ENCODE data around the gene DCP1A.

DCP1A gene

GRCh38 chr3:53234841-53235232 is 112.5 kb downstream of the DCP1A start:
- peaks cover 0 to 55% (median 25%) of the 10 kb centered on the region in 10 experiments; a peak in 16 of 20 replicates for H3K4me1 ChIP-seq
- no peak for TF ChIP-seq Cebpa-rat (IDR thresholded peaks at IDR 0.05)
- H3K4me2 ChIP-seq = no peak overlapping the region
- H3K27ac ChIP-seq = peak overlapping the region in 3 of 11 experiments; percentile 7 to 38 (median 20); a peak in 2 of 22 replicates
- H4K20me1 ChIP-seq = peaks cover 43 to 99% (median 92%) of the 10 kb centered on the region in 11 experiments; a peak in 21 of 22 replicates
- no peak overlapping the region for H3K9ac ChIP-seq
- no peaks in the 10 kb centered on the region for H3K27me3 ChIP-seq
- H3K36me3 ChIP-seq = peaks cover 96 to 100% (median 98%) of the 10 kb centered on the region in 11 experiments
- H3K9me3 ChIP-seq (replicated peaks in 1 of 11) = no peaks in the 10 kb centered on the region
- H3K4me3 ChIP-seq = no peak overlapping the region

GRCh38 chr3:53234130-53234840 is 113.1 kb downstream of the DCP1A start:
- Histone ChIP-seq H3K36me3 (peaks cover 96 to 100% (median 98%) of the 10 kb centered on the region in 11 experiments), H3K9me3 (replicated peaks in 1 of 11) (no peaks in the 10 kb centered on the region), H3K27ac (peak overlapping the region in 4 of 11 experiments; percentile 6 to 38 (median 14); a peak in 3 of 22 replicates), H3K27me3 (no peaks in the 10 kb centered on the region), H3K4me3 (no peak overlapping the region), H3K4me1 (peaks cover 0 to 49% (median 25%) of the 10 kb centered on the region in 10 experiments; a peak in 16 of 20 replicates), H3K9ac (0 out of 22 replicates have a peak overlapping the region, but pooled peaks of 2 of the 11 experiments have one; percentile 12 to 26), H3K4me2 (no peak overlapping the region), H4K20me1 (peaks cover 39 to 99% (median 92%) of the 10 kb centered on the region in 11 experiments; a peak in 21 of 22 replicates)
- no peak for TF ChIP-seq Cebpa-rat (IDR thresholded peaks at IDR 0.05)
